ENCODE measurements around the gene ZNF169.
A peak's percentile ranks its signal among the peaks of the same experiment; 100 is the strongest.
"Not testable (repeated sequence)": the region's sequence is repeated elsewhere in the genome, so short reads cannot be mapped to it uniquely, and the experiment has no call there.

The ZNF169 gene

GRCh38 chr9:94286116-94286515 is 27.0 kb downstream of the ZNF169 start:
- no peak for DNase-seq (ENCODE audit: low read depth, low spot score)

GRCh38 chr9:94287877-94288513 is 28.9 kb downstream of the ZNF169 start:
- no peak for DNase-seq (ENCODE audit: low read depth, low spot score)

DNA sequence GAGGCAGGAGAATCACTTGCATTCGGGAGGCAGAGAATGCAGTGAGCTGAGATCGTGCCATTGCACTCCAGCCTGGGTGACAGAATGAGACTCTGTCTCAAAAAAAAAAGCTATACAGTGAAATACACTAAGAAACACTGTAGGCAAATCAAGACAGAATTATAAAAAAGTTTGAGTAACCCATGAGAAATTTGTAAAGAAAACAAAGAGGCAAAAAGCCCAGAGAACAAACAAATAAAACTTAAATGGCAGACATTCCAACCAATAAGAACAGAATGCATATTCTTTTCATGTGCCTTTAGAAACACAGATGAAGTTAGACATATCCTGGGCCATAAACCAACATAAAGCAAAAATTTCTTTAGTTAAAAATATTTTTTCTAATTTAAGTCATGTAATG is 30.6 kb downstream of the ZNF169 start:
- DNase-seq (ENCODE audit: low read depth, low spot score) = no peak

GRCh38 chr9:94298949-94299599 is 40.0 kb downstream of the ZNF169 start:
- no peak for DNase-seq (ENCODE audit: low read depth, low spot score)

- DNase-seq (ENCODE audit: low read depth, low spot score) = no peak
Measured at GRCh38 chr9:94300470-94301301, 41.6 kb downstream of the ZNF169 start.

DNA sequence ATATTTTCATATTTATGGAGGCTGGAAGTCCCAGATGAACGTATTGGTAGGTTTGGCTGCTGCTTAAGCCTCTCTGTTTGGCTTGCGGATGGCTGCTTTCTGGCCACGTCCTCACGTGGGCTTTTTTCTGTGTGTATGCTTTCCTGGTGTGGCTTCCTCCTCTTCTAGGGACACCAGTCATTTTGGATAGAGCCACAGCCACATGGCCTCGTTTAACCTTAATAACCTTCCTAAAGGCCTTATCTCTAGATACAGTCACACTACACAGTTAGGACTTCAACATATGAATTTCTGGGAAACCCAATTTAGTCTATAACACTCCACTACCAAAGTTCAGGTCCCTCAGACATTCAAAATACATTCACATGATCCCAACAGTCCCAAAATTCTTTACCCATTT is 42.5 kb downstream of the ZNF169 start:
- no peak for DNase-seq (ENCODE audit: low read depth, low spot score)

GRCh38 chr9:94302426-94302825 is 43.3 kb downstream of the ZNF169 start:
- no peak for DNase-seq (ENCODE audit: low read depth, low spot score)

DNA sequence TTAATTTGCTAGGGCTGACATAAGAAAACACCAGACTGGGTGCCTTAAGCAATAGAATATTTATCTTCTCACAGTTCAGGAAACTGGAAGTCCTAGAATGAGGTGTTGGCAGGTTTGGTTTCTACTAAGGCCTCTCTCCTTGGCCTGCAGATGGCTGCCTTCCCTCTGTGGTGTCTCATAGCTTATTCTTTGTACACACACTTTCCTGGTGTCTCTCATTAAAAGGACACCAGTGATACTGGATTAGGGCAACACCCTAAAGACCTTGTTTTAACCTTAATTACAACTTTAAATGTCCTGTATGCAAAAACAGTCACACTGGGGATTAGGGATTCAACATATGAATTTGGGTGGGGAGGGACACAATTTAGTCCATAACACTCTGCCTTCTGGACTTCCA is 44.2 kb downstream of the ZNF169 start:
- DNase-seq (ENCODE audit: low read depth, low spot score) = no peak

DNA sequence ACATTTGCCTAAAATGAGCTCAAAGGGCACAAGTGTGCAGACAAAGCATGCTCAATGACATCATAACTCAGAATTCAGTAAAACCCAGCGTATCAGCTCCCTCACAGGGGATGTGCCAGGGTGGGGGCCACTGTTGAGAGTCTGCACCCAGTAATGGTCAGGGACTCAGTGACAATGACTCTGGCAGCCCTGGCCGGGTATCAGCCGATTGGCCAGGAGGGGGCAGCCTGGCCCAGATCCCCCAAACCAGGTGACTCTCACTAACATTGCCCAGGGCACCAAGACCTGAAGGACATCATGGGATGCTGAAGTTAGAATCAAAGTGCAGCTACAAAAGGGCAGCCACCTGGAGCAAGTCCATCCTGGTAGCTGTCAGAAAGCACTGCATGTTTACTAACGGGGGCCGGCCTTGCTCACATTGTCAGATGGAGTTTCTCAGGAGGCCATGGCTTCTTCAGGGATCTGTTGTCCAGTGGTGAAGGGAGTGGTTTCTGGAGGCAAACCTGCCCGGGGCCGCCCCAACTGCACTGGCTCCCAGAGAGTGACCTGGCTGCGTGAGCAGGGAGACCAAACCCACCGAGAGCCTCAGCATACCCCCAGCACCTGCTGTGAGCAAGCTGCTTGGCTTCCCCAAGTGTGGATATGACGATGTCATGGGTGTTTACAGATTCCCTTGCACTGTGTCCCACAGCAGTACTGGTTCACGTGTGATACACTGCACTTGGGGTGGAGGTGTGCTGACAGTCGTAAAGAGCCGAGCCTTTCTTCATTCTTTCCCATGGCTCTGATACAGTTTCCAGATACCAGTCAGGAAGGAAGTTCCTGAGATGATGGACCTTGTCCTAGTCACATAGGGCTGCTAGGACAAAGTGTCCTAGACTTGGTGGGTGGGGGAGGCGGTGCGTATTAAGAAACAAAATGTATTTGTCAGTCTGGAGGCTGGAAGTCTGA is 56.2 kb downstream of the ZNF169 start:
- DNase-seq (ENCODE audit: low read depth, low spot score) = not testable (repeated sequence)

GRCh38 chr9:94316236-94316635 is 57.1 kb downstream of the ZNF169 start:
- DNase-seq (ENCODE audit: low read depth, low spot score) = not testable (repeated sequence)

- not testable (repeated sequence) for DNase-seq (ENCODE audit: low read depth, low spot score)
Measured at GRCh38 chr9:94317949-94318657, 59.0 kb downstream of the ZNF169 start.

GRCh38 chr9:94322342-94322940 is 63.3 kb downstream of the ZNF169 start:
- not testable (repeated sequence) for DNase-seq (ENCODE audit: low read depth, low spot score)

- not testable (repeated sequence) for DNase-seq (ENCODE audit: low read depth, low spot score)
Measured at GRCh38 chr9:94323153-94323798, 64.2 kb downstream of the ZNF169 start.

- DNase-seq (ENCODE audit: low read depth, low spot score) = not testable (repeated sequence)
Measured at GRCh38 chr9:94325583-94325982, 66.5 kb downstream of the ZNF169 start.

DNA sequence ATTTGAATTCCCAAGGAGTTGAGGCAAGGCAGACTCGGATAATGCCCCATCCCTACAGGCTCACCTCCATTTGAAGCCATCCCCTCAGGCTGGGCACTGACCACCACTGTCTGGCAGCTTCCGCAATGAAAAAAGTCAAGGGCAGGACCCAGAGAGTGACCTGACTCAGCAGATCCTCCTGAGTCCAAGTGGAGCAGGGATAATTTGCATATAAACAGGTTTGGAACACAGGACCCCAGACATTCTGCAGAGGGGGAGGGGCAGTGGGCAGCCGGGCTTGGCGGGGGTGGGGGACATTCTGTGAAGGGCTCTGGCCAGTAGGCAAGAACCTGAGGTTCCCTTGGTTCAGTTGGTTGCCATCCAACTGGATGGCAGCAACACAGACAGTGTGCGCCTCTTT is 69.4 kb downstream of the ZNF169 start, which contains the start of gene NUTM2F:
Gene NUTM2F, minus strand, starts transcription at position 101 of the 400 bp plus-strand sequence. Its CDS starts 21 bp downstream, at position 80.
- not testable (repeated sequence) for DNase-seq (ENCODE audit: low read depth, low spot score)

- not testable (repeated sequence) for DNase-seq (ENCODE audit: low read depth, low spot score)
Measured at GRCh38 chr9:94336445-94336844, 77.3 kb downstream of the ZNF169 start.

- DNase-seq (ENCODE audit: low read depth, low spot score) = peak; percentile 34
Measured at GRCh38 chr9:94338723-94339122, 79.6 kb downstream of the ZNF169 start.

DNA sequence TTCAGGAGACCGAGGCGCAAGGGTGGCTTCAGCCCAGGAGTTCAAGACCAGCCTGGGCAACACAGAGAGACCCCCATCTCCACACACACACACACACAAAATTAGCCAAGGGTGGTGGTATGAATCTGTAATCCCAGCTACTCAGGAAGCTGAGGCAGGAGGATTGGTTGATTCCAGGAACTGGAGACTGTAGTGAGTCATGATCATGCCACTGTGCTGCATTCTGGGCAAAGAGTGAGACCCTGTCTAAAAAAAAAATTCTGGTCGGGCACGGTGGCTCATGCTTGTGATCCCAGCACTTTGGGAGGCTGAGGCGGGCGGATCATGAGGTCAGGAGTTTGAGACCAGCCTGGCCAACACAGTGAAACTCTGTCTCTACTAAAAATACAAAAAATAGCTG is 80.6 kb downstream of the ZNF169 start:
- not testable (repeated sequence) for DNase-seq (ENCODE audit: low read depth, low spot score)

- not testable (repeated sequence) for DNase-seq (ENCODE audit: low read depth, low spot score)
Measured at GRCh38 chr9:94340750-94341149, 81.7 kb downstream of the ZNF169 start.

- not testable (repeated sequence) for DNase-seq (ENCODE audit: low read depth, low spot score)
Measured at GRCh38 chr9:94341703-94342102, 82.6 kb downstream of the ZNF169 start.

All from ELF-1 (cell line).